ENCODE data around the gene UBR4.

DNA sequence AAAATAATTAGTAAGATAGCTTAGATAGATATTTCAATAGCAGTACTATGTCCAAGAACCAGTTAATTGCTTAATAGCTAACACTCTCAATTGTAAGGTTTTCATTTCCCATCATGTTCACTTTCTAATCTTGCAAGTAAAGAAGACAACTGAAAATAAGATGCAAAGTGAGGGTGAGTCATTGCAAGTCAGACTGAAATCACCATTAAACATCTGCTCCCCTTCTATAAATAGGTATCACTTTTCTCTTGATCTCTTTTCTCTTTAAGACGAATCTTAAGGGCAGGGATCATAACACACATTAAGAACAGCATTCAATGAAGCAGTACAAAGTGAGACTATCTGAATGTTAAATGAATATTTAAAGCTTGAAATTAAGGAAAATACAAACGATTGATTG is 40.4 kb downstream of the UBR4 start:
- no peak for TF ChIP-seq POLR2A (IDR thresholded peaks at IDR 0.05; ENCODE audit: low read length)
- TF ChIP-seq GATA1 (IDR thresholded peaks at IDR 0.05; ENCODE audit: low read depth, low read length) = no peak
